HCT116 (cell line): ENCODE measurements around the gene CERKL. TPM values are rescaled to one million over a fixed set of nuclear protein-coding genes. Genes with fewer than 3 reads are reported as not detected.

Experiments
- ATAC-seq: fragments of 200-7000 bp; cut with Tn5 transposase; 2 replicates; pipeline ENCODE4 v1.9.1; 2020; ENCODE audit warnings: mild to moderate bottlenecking, moderate library complexity
- BruUV-seq: library from RNA; stranded (reverse); fragments of 400-500 nt; replicated peaks from 2 replicates; lab custom pipeline; 2021; lab: Mats Ljungman, UMichigan
- CTCF ChIA-PET: fragments of 300-600 bp; sonication (Branson Sonifier 250); formaldehyde crosslinking; loops from one replicate; lab custom pipeline; 2021; ENCODE audit warnings: antibody characterized with exemption; lab: Charles Lee
- POLR2A ChIA-PET: fragments of 300-600, 350-600 bp; sonication (Branson Sonifier 250); formaldehyde crosslinking; loops from one replicate; lab custom pipeline; 2021; ENCODE audit warnings: antibody characterized with exemption; lab: Charles Lee
- RAD21 ChIA-PET, 2 experiments: fragments of 300-600 bp; sonication (Branson Sonifier 250); formaldehyde crosslinking; loops; one replicate each; lab custom pipeline; 2023; ENCODE audit warnings: low total read pairs in 2 of 2; ENCODE audit not compliant: uncharacterized antibody in 2 of 2, unreplicated experiment in 2 of 2, low non-redundant PET in 1 of 2; lab: Charles Lee
- DNase-seq: peaks from one replicate; pipeline ENCODE4 v3.0.0-alpha.2; 2010; ENCODE audit warnings: low read depth, low spot score
- H2AFZ ChIP-seq: fragments of 200-600 bp; shearing (Covaris generic), sonication (generic); 2 replicates; pipeline ENCODE4 v1.6.1; 2017; ENCODE audit warnings: low read depth, mixed run types, mixed read lengths, antibody characterized with exemption, low read length; ENCODE audit not compliant: poor library complexity, severe bottlenecking
- H3K27ac ChIP-seq: 2 replicates; pipeline ENCODE4 v1.5.1; 2012; ENCODE audit warnings: low read depth, low read length
- H3K27me3 ChIP-seq: fragments of 200-600 bp; sonication (generic); 2 replicates; pipeline ENCODE4 v1.6.1; 2016; ENCODE audit warnings: mixed run types, low read length, mixed read lengths; ENCODE audit not compliant: insufficient read depth
- H3K36me3 ChIP-seq, 2 experiments: fragments of 200-500 bp in 1 of 2; fragments of 200-600 bp in 1 of 2; sonication (Bioruptor generic) in 1 of 2; sonication (generic) in 1 of 2; 2 replicates each; pipeline versions ENCODE4 v1.5.1 to v1.6.1; 2014 to 2016; ENCODE audit warnings: low read length in 2 of 2, inconsistent platforms in 1 of 2, mixed read lengths in 1 of 2, mixed run types in 1 of 2; ENCODE audit not compliant: insufficient read depth in 2 of 2, control insufficient read depth in 1 of 2
- H3K4me1 ChIP-seq, 2 experiments: fragments of 200-600 bp in 1 of 2; sonication (generic) in 1 of 2; 2 replicates each; pipeline versions ENCODE4 v1.5.1 to v1.6.1; 2012 to 2017; ENCODE audit warnings: low read length in 2 of 2, inconsistent platforms in 1 of 2, mild to moderate bottlenecking in 1 of 2, mixed read lengths in 1 of 2, mixed run types in 1 of 2, moderate library complexity in 1 of 2; ENCODE audit not compliant: insufficient read depth in 2 of 2, control insufficient read depth in 1 of 2
- H3K4me2 ChIP-seq: fragments of 200-600 bp; sonication (generic); 2 replicates; pipeline ENCODE4 v1.6.1; 2017; ENCODE audit warnings: mixed run types, low read length, mixed read lengths
- H3K4me3 ChIP-seq, 2 experiments: fragments of 200-600 bp in 1 of 2; sonication (generic) in 1 of 2; replicated peaks in 1 of 2; 2 replicates each; pipeline ENCODE4 v1.5.1; 2011 to 2016; ENCODE audit warnings: low read length in 2 of 2, control low read depth in 1 of 2, low read depth in 1 of 2, mild to moderate bottlenecking in 1 of 2, mixed read lengths in 1 of 2, mixed run types in 1 of 2
- H3K79me2 ChIP-seq: fragments of 200-600 bp; sonication (generic); 2 replicates; pipeline ENCODE4 v1.6.1; 2017; ENCODE audit warnings: mild to moderate bottlenecking, mixed run types, low read length, moderate library complexity, mixed read lengths; ENCODE audit not compliant: insufficient read depth
- H3K9ac ChIP-seq: fragments of 200-600 bp; sonication (generic); 2 replicates; pipeline ENCODE4 v1.6.1; 2016; ENCODE audit warnings: low read length, mixed read lengths
- H3K9me2 ChIP-seq: fragments of 200-600 bp; sonication (generic), shearing (Covaris generic); 2 replicates; pipeline ENCODE4 v1.6.1; 2017; ENCODE audit warnings: mixed run types, mild to moderate bottlenecking, moderate library complexity; ENCODE audit not compliant: insufficient read depth
- H3K9me3 ChIP-seq, 2 experiments: fragments of 200-500 bp in 1 of 2; fragments of 200-600 bp in 1 of 2; sonication (Bioruptor generic) in 1 of 2; sonication (generic) in 1 of 2; 2 replicates each; pipeline ENCODE4 v1.6.1; 2014 to 2017; ENCODE audit warnings: low read length in 2 of 2, mixed read lengths in 2 of 2, inconsistent platforms in 1 of 2, low read depth in 1 of 2, mild to moderate bottlenecking in 1 of 2, mixed run types in 1 of 2, moderate library complexity in 1 of 2; ENCODE audit not compliant: control insufficient read depth in 1 of 2, insufficient read depth in 1 of 2
- H4K20me1 ChIP-seq: fragments of 200-600 bp; sonication (generic), shearing (Covaris generic); 2 replicates; pipeline ENCODE4 v1.6.1; 2017; ENCODE audit warnings: mixed run types, mild to moderate bottlenecking, moderate library complexity; ENCODE audit not compliant: insufficient read depth
- ATF3 ChIP-seq: IDR thresholded peaks from 2 replicates; pipeline ENCODE4 v1.6.1; 2012
- CEBPB ChIP-seq: IDR thresholded peaks from 2 replicates; pipeline ENCODE4 v1.6.1; 2012; ENCODE audit warnings: low read depth
- CTCF ChIP-seq, 3 experiments: fragments of 200-600 bp in 1 of 3; sonication (generic) in 1 of 3; IDR thresholded peaks in 2 of 3; conservative IDR thresholded peaks in 1 of 3; 2 replicates each; pipeline ENCODE4 v1.5.1; 2012 to 2017; ENCODE audit warnings: low read depth in 2 of 3, low read length in 2 of 3, antibody characterized with exemption in 1 of 3, borderline replicate concordance in 1 of 3, control low read depth in 1 of 3, mild to moderate bottlenecking in 1 of 3, mixed read lengths in 1 of 3, mixed run types in 1 of 3, moderate library complexity in 1 of 3; ENCODE audit not compliant: insufficient read depth in 1 of 3
- EGR1 ChIP-seq: IDR thresholded peaks from 2 replicates; pipeline ENCODE4 v1.6.1; 2012; ENCODE audit warnings: low read depth
- EZH2 ChIP-seq: fragments of 200-600 bp; sonication (generic); IDR thresholded peaks from 2 replicates; pipeline ENCODE4 v1.6.1; 2017; ENCODE audit warnings: antibody characterized with exemption, mixed run types
- EZH2phosphoT487 ChIP-seq: fragments of 200-600 bp; IDR thresholded peaks from 2 replicates; pipeline ENCODE4 v1.6.1; 2018; ENCODE audit warnings: antibody characterized with exemption, borderline replicate concordance
- FOSL1 ChIP-seq: IDR thresholded peaks from 2 replicates; pipeline ENCODE4 v1.6.1; 2012; ENCODE audit warnings: low read depth
- JUND ChIP-seq: IDR thresholded peaks from 2 replicates; pipeline ENCODE4 v1.6.1; 2012
- POLR2A ChIP-seq: IDR thresholded peaks from 2 replicates; pipeline ENCODE4 v1.7.0; 2011; ENCODE audit warnings: borderline replicate concordance; ENCODE audit not compliant: insufficient read depth, insufficient read length; ENCODE audit errors: extremely low read depth
- POLR2AphosphoS5 ChIP-seq: IDR thresholded peaks from 2 replicates; pipeline ENCODE4 v1.6.1; 2011; ENCODE audit warnings: mild to moderate bottlenecking, low read depth, low read length, moderate library complexity
- REST ChIP-seq: IDR thresholded peaks from 2 replicates; pipeline ENCODE4 v1.6.1; 2012; ENCODE audit warnings: low read depth
- SIN3A ChIP-seq: IDR thresholded peaks from 2 replicates; pipeline ENCODE4 v1.6.1; 2012; ENCODE audit warnings: low read depth
- SP1 ChIP-seq: IDR thresholded peaks from 2 replicates; pipeline ENCODE4 v1.6.1; 2012; ENCODE audit warnings: low read depth
- TCF7L2 ChIP-seq: IDR thresholded peaks from 2 replicates; pipeline ENCODE4 v1.7.0; 2011; ENCODE audit warnings: borderline replicate concordance, inconsistent platforms; ENCODE audit not compliant: insufficient read depth, insufficient read length; ENCODE audit errors: extremely low read depth
- YY1 ChIP-seq: IDR thresholded peaks from 2 replicates; pipeline ENCODE4 v1.6.1; 2011; ENCODE audit warnings: low read length, low read depth, moderate library complexity, mild to moderate bottlenecking; ENCODE audit not compliant: insufficient replicate concordance; ENCODE audit errors: extremely low read depth
- ZBTB33 ChIP-seq: IDR thresholded peaks from 2 replicates; pipeline ENCODE4 v1.6.1; 2011; ENCODE audit warnings: mild to moderate bottlenecking, low read length, moderate library complexity; ENCODE audit not compliant: insufficient replicate concordance; ENCODE audit errors: extremely low read depth
- ZFX ChIP-seq: fragments of 450-650 bp; IDR thresholded peaks from 2 replicates; pipeline ENCODE4 v1.6.1; 2017
- ZNF274 ChIP-seq: fragments of 200-500 bp; sonication (Bioruptor generic); IDR thresholded peaks from 2 replicates; pipeline ENCODE4 v1.6.1; 2014; ENCODE audit warnings: mild to moderate bottlenecking, low read depth, low read length, inconsistent platforms
- intact Hi-C: fragments of 100-400 bp; cut with micrococcal nuclease; formaldehyde crosslinking; loops from 2 replicates; pipeline ENCODE4 v1.10.0; 2022
- total RNA-seq: library from RNA; stranded (reverse); gene quantifications from one replicate; pipeline ENCODE4 v1.2.1, GENCODE V29; 2021; ENCODE audit not compliant: unreplicated experiment

CERKL gene
- total RNA-seq, 1 experiment from 2014 or later, result 0.66 TPM

GRCh38 chr2:181628590-181629585 lies 28.0 kb downstream of the CERKL start:
- Histone ChIP-seq H3K9me3 (no peaks in the 10 kb centered on the region), H3K4me1 (no peaks in the 10 kb centered on the region), H3K27ac (no peak overlapping the region), H3K9me2 (no peaks in the 10 kb centered on the region), H3K4me2 (no peak overlapping the region), H3K4me3 (no peak overlapping the region), H4K20me1 (no peaks in the 10 kb centered on the region), H3K36me3 (no peaks in the 10 kb centered on the region), H3K27me3 (no peaks in the 10 kb centered on the region), H2AFZ (no peak overlapping the region), H3K9ac (no peak overlapping the region), H3K79me2 (no peaks in the 10 kb centered on the region)
- POLR2A ChIA-PET, result no interaction called here
- TF ChIP-seq JUND (no peak), CEBPB (no peak), POLR2A (no peak), POLR2AphosphoS5 (no peak), ZBTB33 (no peak), SIN3A (no peak), REST (no peak), TCF7L2 (no peak), SP1 (no peak), YY1 (no peak), ZNF274 (no peak), CTCF (IDR thresholded peaks at IDR 0.05 in 2 of 3, conservative IDR thresholded peaks at IDR 0.05 in 1 of 3; ENCODE audit: borderline replicate concordance in 1 of 3, insufficient read depth in 1 of 3, low read depth in 2 of 3, low read length in 2 of 3) (no peak), EZH2 (no peak), EZH2phosphoT487 (no peak), EGR1 (no peak), ATF3 (no peak), ZFX (no peak), FOSL1 (no peak)
- CTCF ChIA-PET, result no interaction called here
- DNase-seq, result no peak
- RAD21 ChIA-PET, result no interaction called here
- ATAC-seq, result no peak
- no TSS peak for BruUV-seq
- intact Hi-C loops, result no loop called here
